Measurements from ENCODE around the gene HOOK2. TPM values are rescaled to one million over a fixed set of nuclear protein-coding genes. Genes with fewer than 3 reads are reported as not detected.
A peak's percentile ranks its signal among the peaks of the same experiment; 100 is the strongest.

The HOOK2 gene
- total and polyA plus RNA-seq, 9 of the 15 experiments (the other 6 are each of a cell fraction or from before 2014, with no cell fraction given): 1.3 to 17.2 (median 9.9) TPM

- TF ChIP-seq, protein P1, sequence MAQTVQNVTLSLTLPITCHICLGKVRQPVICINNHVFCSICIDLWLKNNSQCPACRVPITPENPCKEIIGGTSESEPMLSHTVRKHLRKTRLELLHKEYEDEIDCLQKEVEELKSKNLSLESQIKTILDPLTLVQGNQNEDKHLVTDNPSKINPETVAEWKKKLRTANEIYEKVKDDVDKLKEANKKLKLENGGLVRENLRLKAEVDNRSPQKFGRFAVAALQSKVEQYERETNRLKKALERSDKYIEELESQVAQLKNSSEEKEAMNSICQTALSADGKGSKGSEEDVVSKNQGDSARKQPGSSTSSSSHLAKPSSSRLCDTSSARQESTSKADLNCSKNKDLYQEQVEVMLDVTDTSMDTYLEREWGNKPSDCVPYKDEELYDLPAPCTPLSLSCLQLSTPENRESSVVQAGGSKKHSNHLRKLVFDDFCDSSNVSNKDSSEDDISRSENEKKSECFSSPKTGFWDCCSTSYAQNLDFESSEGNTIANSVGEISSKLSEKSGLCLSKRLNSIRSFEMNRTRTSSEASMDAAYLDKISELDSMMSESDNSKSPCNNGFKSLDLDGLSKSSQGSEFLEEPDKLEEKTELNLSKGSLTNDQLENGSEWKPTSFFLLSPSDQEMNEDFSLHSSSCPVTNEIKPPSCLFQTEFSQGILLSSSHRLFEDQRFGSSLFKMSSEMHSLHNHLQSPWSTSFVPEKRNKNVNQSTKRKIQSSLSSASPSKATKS (CRISPR knock-in tag; IDR thresholded peaks at IDR 0.05): no peak
- TF ChIP-seq ARID1B (IDR thresholded peaks at IDR 0.05) (peak; percentile 7; the same call in 1 of the 2 replicates), FOXO4 (CRISPR knock-in tag; IDR thresholded peaks at IDR 0.05) (no peak), TAL1 (IDR thresholded peaks at IDR 0.05) (no peak), MEF2D (tag; conservative IDR thresholded peaks at IDR 0.05; ENCODE audit: low read depth) (no peak), PHB (CRISPR knock-in tag; IDR thresholded peaks at IDR 0.05) (0 out of 2 replicates have a peak, but pooled peaks have one; percentile 36), E2F6 (IDR thresholded peaks at IDR 0.05; ENCODE audit: borderline replicate concordance in 1 of 2, extremely low read depth in 1 of 2, insufficient read depth in 1 of 2, insufficient read length in 1 of 2, low read depth in 1 of 2, low read length in 1 of 2, poor library complexity in 1 of 2, severe bottlenecking in 1 of 2) (peak in 1 of 2 experiments; percentile 10), MAZ (CRISPR knock-in tag; conservative IDR thresholded peaks at IDR 0.05 in 1 of 2, IDR thresholded peaks at IDR 0.05 in 1 of 2) (0 out of 4 replicates have a peak, but pooled peaks of 1 of the 2 experiments have one; percentile 19), TCF7L2 (IDR thresholded peaks at IDR 0.05; ENCODE audit: low read depth, low read length) (no peak), RBM15 (IDR thresholded peaks at IDR 0.05; ENCODE audit: insufficient read depth, low read length) (no peak), MAX (CRISPR knock-in tag; IDR thresholded peaks at IDR 0.05) (no peak), CCAR2 (IDR thresholded peaks at IDR 0.05; ENCODE audit: low read depth, low read length) (no peak), RNF2 (IDR thresholded peaks at IDR 0.05) (no peak)
- TF ChIP-seq, protein P2, sequence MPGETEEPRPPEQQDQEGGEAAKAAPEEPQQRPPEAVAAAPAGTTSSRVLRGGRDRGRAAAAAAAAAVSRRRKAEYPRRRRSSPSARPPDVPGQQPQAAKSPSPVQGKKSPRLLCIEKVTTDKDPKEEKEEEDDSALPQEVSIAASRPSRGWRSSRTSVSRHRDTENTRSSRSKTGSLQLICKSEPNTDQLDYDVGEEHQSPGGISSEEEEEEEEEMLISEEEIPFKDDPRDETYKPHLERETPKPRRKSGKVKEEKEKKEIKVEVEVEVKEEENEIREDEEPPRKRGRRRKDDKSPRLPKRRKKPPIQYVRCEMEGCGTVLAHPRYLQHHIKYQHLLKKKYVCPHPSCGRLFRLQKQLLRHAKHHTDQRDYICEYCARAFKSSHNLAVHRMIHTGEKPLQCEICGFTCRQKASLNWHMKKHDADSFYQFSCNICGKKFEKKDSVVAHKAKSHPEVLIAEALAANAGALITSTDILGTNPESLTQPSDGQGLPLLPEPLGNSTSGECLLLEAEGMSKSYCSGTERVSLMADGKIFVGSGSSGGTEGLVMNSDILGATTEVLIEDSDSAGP (CRISPR knock-in tag; IDR thresholded peaks at IDR 0.05): no peak
- TF ChIP-seq, protein P3, sequence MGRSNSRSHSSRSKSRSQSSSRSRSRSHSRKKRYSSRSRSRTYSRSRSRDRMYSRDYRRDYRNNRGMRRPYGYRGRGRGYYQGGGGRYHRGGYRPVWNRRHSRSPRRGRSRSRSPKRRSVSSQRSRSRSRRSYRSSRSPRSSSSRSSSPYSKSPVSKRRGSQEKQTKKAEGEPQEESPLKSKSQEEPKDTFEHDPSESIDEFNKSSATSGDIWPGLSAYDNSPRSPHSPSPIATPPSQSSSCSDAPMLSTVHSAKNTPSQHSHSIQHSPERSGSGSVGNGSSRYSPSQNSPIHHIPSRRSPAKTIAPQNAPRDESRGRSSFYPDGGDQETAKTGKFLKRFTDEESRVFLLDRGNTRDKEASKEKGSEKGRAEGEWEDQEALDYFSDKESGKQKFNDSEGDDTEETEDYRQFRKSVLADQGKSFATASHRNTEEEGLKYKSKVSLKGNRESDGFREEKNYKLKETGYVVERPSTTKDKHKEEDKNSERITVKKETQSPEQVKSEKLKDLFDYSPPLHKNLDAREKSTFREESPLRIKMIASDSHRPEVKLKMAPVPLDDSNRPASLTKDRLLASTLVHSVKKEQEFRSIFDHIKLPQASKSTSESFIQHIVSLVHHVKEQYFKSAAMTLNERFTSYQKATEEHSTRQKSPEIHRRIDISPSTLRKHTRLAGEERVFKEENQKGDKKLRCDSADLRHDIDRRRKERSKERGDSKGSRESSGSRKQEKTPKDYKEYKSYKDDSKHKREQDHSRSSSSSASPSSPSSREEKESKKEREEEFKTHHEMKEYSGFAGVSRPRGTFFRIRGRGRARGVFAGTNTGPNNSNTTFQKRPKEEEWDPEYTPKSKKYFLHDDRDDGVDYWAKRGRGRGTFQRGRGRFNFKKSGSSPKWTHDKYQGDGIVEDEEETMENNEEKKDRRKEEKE (IDR thresholded peaks at IDR 0.05; ENCODE audit: borderline replicate concordance in 1 of 2, control insufficient read depth in 1 of 2, low read depth in 2 of 2, low read length in 1 of 2): no peak
Observed at GRCh38 chr19:12733369-12734214, 41.8 kb downstream of the HOOK2 start (continued).
